Activated CD4-positive, alpha-beta T cell treated with anti-CD3 and anti-CD28 coated beads for 36 hours (primary cell): ENCODE data around the gene RBM17. TPM values are rescaled to one million over a fixed set of nuclear protein-coding genes. Genes with fewer than 3 reads are reported as not detected.

Experiments used
- ATAC-seq: fragments of 200-7000 bp; cut with Tn5 transposase; one replicate; pipeline ENCODE4 v1.10.0; 2021; ENCODE audit warnings: mild to moderate bottlenecking, moderate library complexity
- CTCF ChIA-PET: fragments of 350-600 bp; sonication (Branson Sonifier 250); formaldehyde crosslinking; loops from one replicate; lab custom pipeline; 2021; ENCODE audit warnings: antibody characterized with exemption; lab: Charles Lee
- POLR2A ChIA-PET: fragments of 350-600 bp; sonication (Branson Sonifier 250); formaldehyde crosslinking; loops from one replicate; lab custom pipeline; 2021; ENCODE audit warnings: antibody characterized with exemption, inconsistent platforms; lab: Charles Lee
- DNase-seq: peaks from one replicate; pipeline ENCODE4 v3.0.0-alpha.2; 2020
- H3K27ac Mint-ChIP-seq: one replicate; pipeline ENCODE4 v1.8.0; 2021; ENCODE audit warnings: mixed read lengths
- H3K27me3 Mint-ChIP-seq: one replicate; pipeline ENCODE4 v1.8.0; 2021; ENCODE audit warnings: mixed read lengths
- H3K36me3 Mint-ChIP-seq: one replicate; pipeline ENCODE4 v1.8.0; 2021; ENCODE audit warnings: low read depth, mixed read lengths
- H3K4me1 Mint-ChIP-seq: one replicate; pipeline ENCODE4 v1.8.0; 2021; ENCODE audit warnings: mixed read lengths
- H3K4me3 Mint-ChIP-seq: one replicate; pipeline ENCODE4 v1.8.0; 2021; ENCODE audit warnings: mild to moderate bottlenecking, moderate library complexity, mixed read lengths
- H3K9me3 Mint-ChIP-seq: one replicate; pipeline ENCODE4 v1.8.0; 2021; ENCODE audit warnings: low read depth, mixed read lengths
- intact Hi-C, 2 experiments: fragments of 100-400 bp; cut with DNase I in 1 of 2; cut with micrococcal nuclease in 1 of 2; formaldehyde crosslinking; loops; one replicate each; pipeline versions ENCODE4 v1.14.2 to v1.15.1; 2022 to 2024; cut with DNase I, micrococcal nuclease
- total RNA-seq, 2 experiments: library from RNA; stranded (reverse); gene quantifications; one replicate each; pipeline ENCODE4 v1.2.3, GENCODE V29; 2021

The RBM17 gene
- total RNA-seq, 2 experiments from 2014 or later, result 206 to 246 TPM

DNA sequence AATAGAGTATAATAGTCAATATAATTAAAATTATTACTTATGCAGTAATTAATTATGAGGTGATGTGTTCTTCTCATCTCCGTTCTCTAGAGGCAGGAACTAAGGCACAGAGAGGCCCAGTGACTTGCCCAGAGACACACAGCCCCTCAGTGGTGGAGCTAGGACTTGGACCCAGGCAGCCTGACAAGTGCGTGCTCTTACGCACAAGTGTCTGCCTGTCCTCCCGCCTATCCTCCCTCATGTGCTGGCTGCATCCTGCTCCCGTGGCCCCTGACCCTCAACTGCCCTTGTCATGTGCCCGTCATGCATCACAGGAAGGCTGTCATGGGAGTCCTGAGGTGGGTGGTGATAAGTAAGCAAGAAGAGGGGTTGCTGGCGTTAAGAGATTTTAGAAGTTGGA, 41.0 kb upstream of the RBM17 start:
- intact Hi-C loops, result no loop called here
- CTCF ChIA-PET, result interaction anchor here (0.9 to 2.8 kb wide), 4 partner anchors 10 to 25 kb away, joined by 3 to 15 read pairs (median 4); no protein-coding TSS in a partner anchor
- no peaks in the 10 kb centered on the region for H3K27me3 Mint-ChIP-seq
- H3K9me3 Mint-ChIP-seq, result no peaks in the 10 kb centered on the region
- H3K27ac Mint-ChIP-seq, result peak overlapping the region; percentile 59
- peaks cover 90% of the 10 kb centered on the region for H3K36me3 Mint-ChIP-seq
- H3K4me1 Mint-ChIP-seq, result peaks cover 91% of the 10 kb centered on the region
- no peak for ATAC-seq
- peak overlapping the region; percentile 81 for H3K4me3 Mint-ChIP-seq
- POLR2A ChIA-PET, result interaction anchor here (1.0 kb wide), 1 partner anchor 10 kb away, joined by 4 read pairs; no protein-coding TSS in a partner anchor
- DNase-seq, result no peak

DNA sequence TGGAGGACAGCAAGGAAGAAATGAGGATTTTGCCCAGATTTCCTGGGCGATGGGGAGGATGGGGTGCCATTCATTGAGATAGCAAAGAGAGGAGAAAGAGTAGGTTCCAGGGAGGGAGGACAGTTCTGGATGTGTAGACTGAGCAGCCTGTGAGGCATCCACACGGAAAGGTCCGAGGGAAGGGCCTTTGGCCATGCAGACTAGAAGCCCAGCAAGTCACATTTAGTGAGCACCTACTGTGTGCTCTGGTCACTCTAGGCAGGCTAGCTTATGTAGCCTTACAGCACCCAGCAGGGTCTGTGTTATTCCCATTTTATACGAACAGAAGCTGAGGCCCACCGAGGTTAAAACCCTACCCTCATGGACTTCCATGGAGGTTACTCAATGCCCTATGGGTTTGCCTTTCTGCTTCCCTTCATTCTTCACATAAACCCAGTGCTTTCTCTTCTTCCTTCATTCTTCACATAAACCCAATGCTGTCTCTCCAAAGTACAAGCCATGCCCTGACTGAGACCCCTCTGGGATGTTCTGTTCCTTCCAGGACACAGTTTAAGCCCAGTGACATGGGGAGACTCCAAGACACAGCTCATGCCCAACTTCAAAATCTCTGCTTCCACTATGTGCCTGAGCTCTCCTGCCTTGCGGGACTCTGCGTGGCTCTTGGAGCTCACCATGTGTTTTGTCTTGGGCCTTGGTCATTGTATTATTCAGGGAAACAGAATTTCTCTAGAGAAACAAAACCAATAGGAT, 40.4 kb upstream of the RBM17 start:
- Mint-ChIP-seq H3K9me3 (no peaks in the 10 kb centered on the region), H3K27me3 (no peaks in the 10 kb centered on the region), H3K36me3 (peaks cover 89% of the 10 kb centered on the region), H3K27ac (peak overlapping the region; percentile 96), H3K4me1 (peaks cover 91% of the 10 kb centered on the region), H3K4me3 (peak overlapping the region; percentile 81)
- no peak for ATAC-seq
- DNase-seq, result no peak
- intact Hi-C loops, result no loop called here
- ChIA-PET POLR2A (interaction anchor here (1.0 to 1.4 kb wide), 2 partner anchors 9 to 24 kb away, joined by 4 read pairs; no protein-coding TSS in a partner anchor), CTCF (interaction anchor here (1.0 to 11.0 kb wide), 4 partner anchors 9 to 39 kb away, joined by 4 to 113 read pairs (median 10); partner anchors contain the start of gene IL2RA)

DNA sequence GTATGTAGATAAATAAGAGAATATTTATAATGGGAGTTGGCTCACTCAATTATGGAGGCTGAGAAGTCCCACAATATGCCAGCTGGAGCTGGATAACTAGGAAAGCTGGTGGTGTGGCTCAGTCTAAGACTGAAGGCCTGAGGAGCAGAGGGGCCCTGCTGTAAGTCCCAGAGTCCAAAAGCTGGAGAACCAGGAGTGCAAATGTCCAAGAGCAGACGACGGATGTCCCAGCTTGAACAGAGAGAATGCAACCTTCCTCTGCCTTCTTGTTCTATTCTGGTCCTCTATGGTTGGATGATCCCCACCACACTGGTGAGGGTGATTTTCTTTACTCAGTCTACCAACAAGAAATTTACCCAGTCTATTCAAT, 39.8 kb upstream of the RBM17 start:
- Mint-ChIP-seq H3K27me3 (no peaks in the 10 kb centered on the region), H3K36me3 (peaks cover 88% of the 10 kb centered on the region), H3K4me3 (peak overlapping the region; percentile 81), H3K4me1 (peaks cover 90% of the 10 kb centered on the region), H3K9me3 (no peaks in the 10 kb centered on the region), H3K27ac (peak overlapping the region; percentile 96)
- intact Hi-C loops, result no loop called here
- CTCF ChIA-PET, result interaction anchor here (0.7 to 11.0 kb wide), 8 partner anchors 9 to 38 kb away, joined by 3 to 113 read pairs (median 4); partner anchors contain the start of gene IL2RA
- POLR2A ChIA-PET, result interaction anchor here (1.4 kb wide), 1 partner anchor 24 kb away, joined by 4 read pairs; no protein-coding TSS in a partner anchor
- DNase-seq, result no peak
- no peak for ATAC-seq

DNA sequence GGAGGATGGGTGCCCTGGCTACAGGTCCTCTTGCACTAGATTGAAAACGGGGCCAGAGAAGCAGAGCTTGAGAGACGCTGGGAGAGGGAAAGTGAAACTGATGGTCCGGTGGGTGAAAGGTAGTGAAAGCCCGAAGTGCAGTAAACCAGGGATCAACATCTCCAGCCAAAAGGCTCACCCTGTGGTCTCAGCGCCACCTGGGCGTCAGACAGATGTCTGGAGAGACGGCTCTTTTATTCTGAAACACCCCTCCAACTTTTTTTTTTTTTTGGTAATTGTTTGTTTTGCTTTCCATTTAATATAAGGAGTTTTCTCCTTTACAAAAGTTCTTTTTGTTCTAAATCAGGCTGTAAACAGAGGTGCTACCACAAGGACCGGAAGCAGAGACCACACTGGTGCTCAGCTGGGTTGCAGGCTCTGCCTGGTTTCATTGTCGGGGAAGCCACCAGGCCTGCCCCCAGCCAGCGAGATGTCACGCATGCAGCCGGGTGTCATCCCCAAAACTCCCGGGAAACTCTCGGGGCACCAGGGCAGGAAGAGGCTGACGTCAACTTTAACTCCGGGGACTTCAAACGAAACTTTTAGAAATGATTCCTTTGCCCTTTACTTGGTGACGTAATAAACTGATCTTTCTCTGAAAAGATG, 37.9 kb upstream of the RBM17 start:
- intact Hi-C loops, result loop anchor here (1.0 to 10.0 kb wide), 12 partner anchors 7 to 606 kb away; partner anchors contain the start of genes GDI2 (in 2 of the 2), IL15RA (in 2 of the 2) and TASOR2 (in 1 of the 2)
- peak overlapping the region; percentile 96 for H3K27ac Mint-ChIP-seq
- no peaks in the 10 kb centered on the region for H3K27me3 Mint-ChIP-seq
- ChIA-PET CTCF (interaction anchor here (0.7 to 11.0 kb wide), 18 partner anchors 9 to 764 kb away, joined by 3 to 113 read pairs (median 4); partner anchors contain the start of genes IL2RA and PFKFB3), POLR2A (interaction anchor here (0.6 to 5.9 kb wide), 21 partner anchors 9 to 404 kb away, joined by 3 to 70 read pairs (median 5); partner anchors contain the start of genes ANKRD16, FBH1, IL2RA and PFKFB3)
- peak overlapping the region; percentile 81 for H3K4me3 Mint-ChIP-seq
- DNase-seq (peak; percentile 96), ATAC-seq (peak; percentile 37)
- no peaks in the 10 kb centered on the region for H3K9me3 Mint-ChIP-seq
- peaks cover 85% of the 10 kb centered on the region for H3K4me1 Mint-ChIP-seq
- peaks cover 83% of the 10 kb centered on the region for H3K36me3 Mint-ChIP-seq

DNA sequence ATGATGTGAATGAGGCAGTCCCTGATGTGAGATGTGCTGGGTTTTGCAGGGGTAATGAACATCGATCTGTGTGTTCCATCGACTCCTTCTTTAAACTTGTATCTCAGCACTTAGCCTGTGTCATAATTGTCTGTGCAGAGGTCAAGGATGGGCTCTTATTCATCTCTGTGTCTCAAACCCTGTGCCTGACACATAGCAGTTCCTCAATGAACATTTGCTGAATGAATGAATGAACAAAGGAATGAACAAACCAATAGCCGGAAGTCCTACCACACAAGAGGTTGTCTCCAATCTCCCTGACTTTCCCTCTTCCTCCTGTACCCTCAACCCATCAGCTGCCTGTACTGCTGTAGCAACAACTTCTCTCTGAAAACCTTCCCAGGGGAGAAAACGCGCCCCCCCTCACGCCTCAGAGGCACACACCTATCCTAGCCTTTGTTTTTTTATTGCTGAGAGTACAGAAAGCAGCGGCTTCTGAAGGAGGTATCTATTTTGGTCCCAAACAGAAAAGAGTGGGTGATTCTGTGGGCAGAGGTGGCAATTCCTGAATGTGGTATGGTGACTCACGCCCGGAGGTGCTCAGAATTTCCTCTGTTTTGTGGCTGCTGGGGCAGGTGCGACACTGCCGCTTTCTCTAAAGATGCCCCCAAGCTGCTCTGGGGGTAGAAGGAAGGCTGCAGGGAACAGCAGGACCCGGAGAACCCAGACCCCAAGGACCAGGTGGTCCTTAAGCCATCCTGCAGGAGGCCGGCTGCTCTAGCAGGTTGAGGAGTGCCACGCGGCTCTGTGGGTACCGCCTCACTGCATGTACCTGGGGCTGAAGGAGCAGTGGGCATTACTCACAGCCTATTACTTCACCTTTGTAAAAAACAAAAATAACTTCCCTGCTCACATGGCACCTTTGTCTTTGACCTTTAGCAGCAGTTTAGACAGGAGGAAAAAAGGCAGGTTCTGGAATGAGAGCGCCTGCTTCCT, 36.3 kb upstream of the RBM17 start:
- DNase-seq, result peak; percentile 91
- peaks cover 84% of the 10 kb centered on the region for H3K36me3 Mint-ChIP-seq
- no peaks in the 10 kb centered on the region for H3K9me3 Mint-ChIP-seq
- H3K4me3 Mint-ChIP-seq, result peak overlapping the region; percentile 81
- ATAC-seq, result peak; percentile 43
- H3K4me1 Mint-ChIP-seq, result peaks cover 85% of the 10 kb centered on the region
- ChIA-PET POLR2A (interaction anchor here (0.6 to 5.9 kb wide), 9 partner anchors 10 to 218 kb away, joined by 3 to 70 read pairs (median 3); partner anchors contain the start of genes ANKRD16, FBH1 and IL2RA), CTCF (interaction anchor here (0.6 to 11.0 kb wide), 11 partner anchors 7 to 296 kb away, joined by 3 to 113 read pairs (median 4); partner anchors contain the start of genes IL2RA and PFKFB3)
- H3K27ac Mint-ChIP-seq, result peak overlapping the region; percentile 96
- intact Hi-C loops, result loop anchor here (1.0 to 10.0 kb wide), 14 partner anchors 10 to 608 kb away; partner anchors contain the start of genes IL2RA (in 2 of the 2), GDI2 (in 1 of the 2) and IL15RA (in 1 of the 2)
- H3K27me3 Mint-ChIP-seq, result no peaks in the 10 kb centered on the region

DNA sequence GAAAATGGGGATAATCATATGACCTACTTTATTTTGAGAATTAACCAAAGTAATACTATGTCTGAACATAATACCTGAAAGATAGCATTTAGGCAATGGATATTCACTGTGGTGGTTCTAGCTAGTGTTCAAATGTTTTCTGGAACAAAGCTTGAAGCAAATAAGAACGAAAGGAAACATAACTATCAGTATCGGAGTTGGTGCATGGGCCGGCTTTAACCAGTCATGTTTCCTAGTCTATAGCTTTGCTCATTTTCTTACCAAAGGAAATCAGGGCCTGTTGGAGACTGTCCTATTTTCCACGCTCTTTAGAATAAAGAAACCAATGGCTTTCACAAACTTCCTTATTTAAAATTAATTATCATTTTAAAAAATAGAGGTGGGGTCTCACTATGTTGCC, 35.5 kb upstream of the RBM17 start:
- ChIA-PET POLR2A (interaction anchor here (0.6 to 5.9 kb wide), 7 partner anchors 9 to 83 kb away, joined by 3 to 70 read pairs (median 3); partner anchors contain the start of gene IL2RA), CTCF (interaction anchor here (0.9 to 11.0 kb wide), 9 partner anchors 9 to 295 kb away, joined by 3 to 113 read pairs (median 5); partner anchors contain the start of gene IL2RA)
- Mint-ChIP-seq H3K4me3 (peak overlapping the region; percentile 81), H3K4me1 (peaks cover 86% of the 10 kb centered on the region), H3K9me3 (no peaks in the 10 kb centered on the region), H3K36me3 (peaks cover 86% of the 10 kb centered on the region), H3K27me3 (no peaks in the 10 kb centered on the region), H3K27ac (peak overlapping the region; percentile 96)
- DNase-seq, result no peak
- intact Hi-C loops, result loop anchor here (5.0 to 10.0 kb wide), 7 partner anchors 76 to 609 kb away; partner anchors contain the start of genes GDI2 (in 1 of the 2) and IL15RA (in 1 of the 2)
- ATAC-seq, result no peak

DNA sequence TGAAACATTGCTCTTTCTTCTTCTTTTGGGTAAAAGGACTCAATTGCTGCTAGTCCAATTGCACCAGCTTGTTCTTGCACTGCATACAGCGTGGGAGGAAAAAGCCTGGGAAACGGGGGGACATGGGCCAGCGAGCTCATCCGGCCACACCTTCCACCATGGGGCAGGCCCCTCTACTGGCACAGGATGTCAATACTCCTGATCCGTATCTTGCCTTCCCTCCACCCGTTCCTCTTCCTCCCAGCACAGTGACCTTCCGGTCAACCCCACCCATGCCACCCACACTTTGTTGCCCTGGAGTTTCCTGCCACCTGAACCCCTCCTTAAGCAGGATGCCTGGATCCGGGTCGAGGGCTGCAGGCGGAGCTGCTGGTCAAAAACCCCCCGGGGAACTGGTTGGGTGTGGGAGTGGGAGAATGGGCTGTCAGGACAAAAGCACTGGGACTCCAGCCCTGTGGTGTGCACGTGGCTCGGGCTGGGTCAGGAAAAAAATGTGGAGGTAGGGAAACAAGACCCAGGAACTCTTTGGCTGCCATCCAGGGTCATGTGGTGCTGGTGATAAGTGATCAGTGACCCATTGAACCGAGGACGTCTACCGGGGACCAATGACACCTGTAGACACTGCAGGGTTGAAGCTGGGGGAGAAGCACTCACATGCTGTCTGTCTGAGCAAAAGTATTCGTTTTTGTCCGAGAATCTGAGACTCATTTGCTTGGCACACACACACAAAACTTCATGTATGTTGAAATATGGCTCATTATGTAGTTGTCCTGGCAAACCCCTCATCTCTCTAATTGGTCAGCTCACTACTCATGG, 34.8 kb upstream of the RBM17 start:
- POLR2A ChIA-PET, result interaction anchor here (1.0 to 5.9 kb wide), 5 partner anchors 8 to 33 kb away, joined by 3 to 70 read pairs (median 4); partner anchors contain the start of gene IL2RA
- Mint-ChIP-seq H3K27me3 (no peaks in the 10 kb centered on the region), H3K9me3 (no peaks in the 10 kb centered on the region), H3K36me3 (peaks cover 86% of the 10 kb centered on the region), H3K4me3 (peak overlapping the region; percentile 68), H3K4me1 (peaks cover 84% of the 10 kb centered on the region), H3K27ac (peak overlapping the region; percentile 93)
- CTCF ChIA-PET, result interaction anchor here (0.7 to 11.0 kb wide), 9 partner anchors 19 to 82 kb away, joined by 3 to 113 read pairs (median 4); no protein-coding TSS in a partner anchor
- no peak for DNase-seq
- intact Hi-C loops, result loop anchor here (5.0 to 10.0 kb wide), 7 partner anchors 77 to 609 kb away; partner anchors contain the start of genes GDI2 (in 1 of the 2) and IL15RA (in 1 of the 2)
- no peak for ATAC-seq

DNA sequence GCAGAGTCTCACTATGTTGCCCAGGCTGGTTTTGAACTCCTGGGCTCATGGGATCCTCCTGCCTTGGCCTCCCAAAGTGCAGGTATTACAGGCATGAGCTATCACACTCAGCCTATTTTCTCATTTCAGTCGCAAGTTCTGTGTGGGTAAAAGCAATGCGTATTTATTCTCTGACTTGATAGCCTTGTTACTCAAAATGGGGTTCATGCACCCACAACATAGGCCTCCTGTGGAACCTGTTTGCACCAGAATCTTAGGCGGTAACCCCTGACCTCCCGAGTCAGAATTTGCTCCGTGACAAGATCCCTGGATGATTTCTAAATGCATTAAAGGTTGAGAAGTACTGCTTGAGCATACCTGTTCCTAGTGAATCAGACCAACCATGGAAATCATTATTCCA, 34.0 kb upstream of the RBM17 start:
- Mint-ChIP-seq H3K9me3 (no peaks in the 10 kb centered on the region), H3K27ac (peak overlapping the region; percentile 93), H3K36me3 (peaks cover 86% of the 10 kb centered on the region), H3K4me1 (peaks cover 77% of the 10 kb centered on the region), H3K27me3 (no peaks in the 10 kb centered on the region), H3K4me3 (peak overlapping the region; percentile 68)
- CTCF ChIA-PET, result interaction anchor here (0.7 to 11.0 kb wide), 4 partner anchors 29 to 81 kb away, joined by 3 to 113 read pairs (median 9); no protein-coding TSS in a partner anchor
- no peak for DNase-seq
- no peak for ATAC-seq
- intact Hi-C loops, result loop anchor here (5.0 to 10.0 kb wide), 7 partner anchors 78 to 610 kb away; partner anchors contain the start of genes GDI2 (in 1 of the 2) and IL15RA (in 1 of the 2)
- POLR2A ChIA-PET, result interaction anchor here (1.0 to 5.9 kb wide), 3 partner anchors 8 to 32 kb away, joined by 4 to 70 read pairs (median 29); partner anchors contain the start of gene IL2RA

DNA sequence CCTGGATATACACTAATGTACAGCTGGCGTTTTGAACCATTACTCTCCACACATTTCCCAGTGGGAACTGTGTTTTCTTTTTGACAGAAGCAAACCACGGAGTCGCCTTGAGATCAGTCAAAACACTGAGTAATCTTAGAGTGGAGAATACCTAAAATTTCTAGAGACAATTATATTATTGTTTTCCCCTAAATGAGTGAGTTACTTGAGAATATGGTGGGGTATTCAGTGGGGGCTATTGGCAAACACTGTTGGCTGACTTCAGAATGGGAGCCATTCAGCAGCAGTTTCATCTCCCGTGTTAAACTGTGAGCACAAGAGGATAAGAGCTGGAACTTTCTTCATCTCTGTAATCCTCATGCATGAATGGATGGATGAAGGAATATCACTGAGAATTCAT, 32.9 kb upstream of the RBM17 start:
- peak overlapping the region; percentile 91 for H3K4me3 Mint-ChIP-seq
- CTCF ChIA-PET, result interaction anchor here (0.6 to 11.0 kb wide), 2 partner anchors 31 to 172 kb away, joined by 3 to 113 read pairs; no protein-coding TSS in a partner anchor
- H3K9me3 Mint-ChIP-seq, result no peaks in the 10 kb centered on the region
- H3K27me3 Mint-ChIP-seq, result no peaks in the 10 kb centered on the region
- peak overlapping the region; percentile 93 for H3K27ac Mint-ChIP-seq
- peaks cover 86% of the 10 kb centered on the region for H3K36me3 Mint-ChIP-seq
- peaks cover 66% of the 10 kb centered on the region for H3K4me1 Mint-ChIP-seq
- ATAC-seq (no peak), DNase-seq (no peak)
- POLR2A ChIA-PET, result interaction anchor here (0.7 kb wide), 1 partner anchor 17 kb away, joined by 3 read pairs; no protein-coding TSS in a partner anchor
- intact Hi-C loops, result loop anchor here (10.0 kb wide), 4 partner anchors 241 to 611 kb away; partner anchors contain the start of gene GDI2 (in 1 of the 2)
